OCI-LY1 (cell line): ENCODE measurements around the gene EYA3.

Experiments used
- H2AFZ ChIP-seq: fragments of 200-600 bp; sonication (generic), shearing (Covaris generic); 2 replicates; pipeline ENCODE4 v1.6.0; 2014; ENCODE audit warnings: antibody characterized with exemption, mild to moderate bottlenecking, low read length
- H3F3A ChIP-seq: fragments of 200-600 bp; sonication (generic), shearing (Covaris generic); 2 replicates; pipeline ENCODE4 v1.6.0; 2014; ENCODE audit warnings: mild to moderate bottlenecking, antibody characterized with exemption, low read length, moderate library complexity; ENCODE audit not compliant: insufficient read depth
- H3K27ac ChIP-seq: fragments of 200-600 bp; sonication (generic); 2 replicates; pipeline ENCODE4 v1.5.1; 2014; ENCODE audit warnings: low read length, mixed run types, mild to moderate bottlenecking, low read depth; ENCODE audit not compliant: poor library complexity, severe bottlenecking
- H3K27me3 ChIP-seq: fragments of 200-600 bp; sonication (generic); 2 replicates; pipeline ENCODE4 v1.6.0; 2014; ENCODE audit warnings: antibody characterized with exemption, mild to moderate bottlenecking, low read length, moderate library complexity; ENCODE audit not compliant: insufficient read depth
- H3K36me3 ChIP-seq: fragments of 200-600 bp; sonication (generic); 2 replicates; pipeline ENCODE4 v1.6.1; 2014; ENCODE audit warnings: mild to moderate bottlenecking, antibody characterized with exemption, low read length, moderate library complexity, mixed read lengths; ENCODE audit not compliant: insufficient read depth
- H3K4me1 ChIP-seq: fragments of 200-600 bp; sonication (generic); 2 replicates; pipeline ENCODE4 v1.5.1; 2014; ENCODE audit warnings: mild to moderate bottlenecking, low read length, moderate library complexity; ENCODE audit not compliant: insufficient read depth, severe bottlenecking
- H3K4me2 ChIP-seq: fragments of 200-600 bp; sonication (generic), shearing (Covaris generic); 2 replicates; pipeline ENCODE4 v1.6.1; 2014; ENCODE audit warnings: low read length
- H3K4me3 ChIP-seq: fragments of 200-600 bp; sonication (generic); 2 replicates; pipeline ENCODE4 v1.5.1; 2014; ENCODE audit warnings: low read length, low read depth, mild to moderate bottlenecking, mixed read lengths; ENCODE audit not compliant: poor library complexity, severe bottlenecking
- H3K79me2 ChIP-seq: fragments of 200-600 bp; shearing (Covaris generic); 2 replicates; pipeline ENCODE4 v1.6.1; 2016; ENCODE audit warnings: mixed run types, low read length, mixed read lengths; ENCODE audit not compliant: insufficient read depth
- H3K9ac ChIP-seq: fragments of 200-600 bp; sonication (generic), shearing (Covaris generic); 2 replicates; pipeline ENCODE4 v1.6.1; 2014; ENCODE audit warnings: mild to moderate bottlenecking, low read length, mixed read lengths
- H3K9me2 ChIP-seq: fragments of 200-600 bp; sonication (generic), shearing (Covaris generic); 2 replicates; pipeline ENCODE4 v1.6.1; 2014; ENCODE audit warnings: low read depth, mild to moderate bottlenecking, low read length, mixed read lengths
- H3K9me3 ChIP-seq: fragments of 200-600 bp; shearing (Covaris generic); 2 replicates; pipeline ENCODE4 v1.6.1; 2014; ENCODE audit warnings: low read length, mixed read lengths
- H4K20me1 ChIP-seq: fragments of 200-600 bp; sonication (generic), shearing (Covaris generic); 2 replicates; pipeline ENCODE4 v1.6.0; 2016; ENCODE audit warnings: mild to moderate bottlenecking, low read length; ENCODE audit not compliant: insufficient read depth
- CTCF ChIP-seq: fragments of 200-600 bp; sonication (generic), shearing (Covaris generic); IDR thresholded peaks from 2 replicates; pipeline ENCODE4 v1.5.1; 2017; ENCODE audit warnings: mild to moderate bottlenecking, antibody characterized with exemption, low read length, moderate library complexity, mixed read lengths
- EZH2 ChIP-seq: fragments of 200-600 bp; sonication (generic), shearing (Covaris generic); IDR thresholded peaks from 2 replicates; pipeline ENCODE4 v1.8.0; 2017; ENCODE audit warnings: borderline replicate concordance, mixed run types, mild to moderate bottlenecking, antibody characterized with exemption, low read length, moderate library complexity, mixed read lengths

Gene EYA3

GRCh38 chr1:28039341-28039740, 49.1 kb downstream of the EYA3 start:
- H3K79me2 ChIP-seq, result no peaks in the 10 kb centered on the region
- H3K27ac ChIP-seq, result no peak overlapping the region
- peaks cover 11% of the 10 kb centered on the region for H3K4me1 ChIP-seq
- TF ChIP-seq EZH2 (no peak), CTCF (no peak)
- H3K9me3 ChIP-seq, result no peaks in the 10 kb centered on the region
- no peak overlapping the region for H3K4me2 ChIP-seq
- no peaks in the 10 kb centered on the region for H3K9me2 ChIP-seq
- H4K20me1 ChIP-seq, result no peaks in the 10 kb centered on the region
- no peak overlapping the region for H3K9ac ChIP-seq
- H3K27me3 ChIP-seq, result no peaks in the 10 kb centered on the region
- H2AFZ ChIP-seq, result no peak overlapping the region
- H3K4me3 ChIP-seq, result no peak overlapping the region
- H3K36me3 ChIP-seq, result peaks cover 50% of the 10 kb centered on the region; the same call in 1 of the 2 replicates
- H3F3A ChIP-seq, result no peaks in the 10 kb centered on the region

DNA sequence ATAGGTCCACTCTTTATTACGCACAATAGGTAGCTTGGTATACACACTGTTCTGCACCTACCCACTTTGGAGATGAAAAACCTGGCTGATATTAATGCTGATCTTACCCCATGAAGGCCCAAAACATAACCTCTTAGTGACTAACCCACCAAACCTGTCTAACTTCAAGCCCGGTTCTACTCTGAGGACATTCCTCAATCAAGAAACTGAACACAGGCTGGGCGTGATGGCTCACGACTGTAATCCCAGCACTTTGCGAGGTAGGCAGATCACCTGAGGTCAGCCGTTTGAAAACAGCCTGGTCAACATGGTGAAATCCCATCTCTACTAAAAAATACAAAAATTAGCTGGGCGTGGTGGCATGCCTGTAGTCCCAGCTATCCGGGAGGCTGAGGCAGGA, 50.5 kb downstream of the EYA3 start:
- H3K9me2 ChIP-seq, result no peaks in the 10 kb centered on the region
- TF ChIP-seq EZH2 (no peak), CTCF (no peak)
- H3K4me3 ChIP-seq, result no peak overlapping the region
- no peaks in the 10 kb centered on the region for H3F3A ChIP-seq
- H3K4me1 ChIP-seq, result peaks cover 11% of the 10 kb centered on the region
- no peaks in the 10 kb centered on the region for H3K9me3 ChIP-seq
- H4K20me1 ChIP-seq, result no peaks in the 10 kb centered on the region
- H3K4me2 ChIP-seq, result no peak overlapping the region
- no peak overlapping the region for H3K27ac ChIP-seq
- no peak overlapping the region for H2AFZ ChIP-seq
- H3K36me3 ChIP-seq, result peaks cover 51% of the 10 kb centered on the region; the same call in 1 of the 2 replicates
- no peak overlapping the region for H3K9ac ChIP-seq
- no peaks in the 10 kb centered on the region for H3K79me2 ChIP-seq
- no peaks in the 10 kb centered on the region for H3K27me3 ChIP-seq

- no peak overlapping the region for H3K4me3 ChIP-seq
- H3F3A ChIP-seq, result no peaks in the 10 kb centered on the region
- no peaks in the 10 kb centered on the region for H4K20me1 ChIP-seq
- H3K4me2 ChIP-seq, result no peak overlapping the region
- H3K9me2 ChIP-seq, result no peaks in the 10 kb centered on the region
- H3K27ac ChIP-seq, result no peak overlapping the region
- H2AFZ ChIP-seq, result no peak overlapping the region
- peaks cover 11% of the 10 kb centered on the region for H3K4me1 ChIP-seq
- H3K36me3 ChIP-seq, result peaks cover 48% of the 10 kb centered on the region; the same call in 1 of the 2 replicates
- TF ChIP-seq CTCF (no peak), EZH2 (no peak)
- H3K9ac ChIP-seq, result no peak overlapping the region
- no peaks in the 10 kb centered on the region for H3K9me3 ChIP-seq
- no peaks in the 10 kb centered on the region for H3K27me3 ChIP-seq
- no peaks in the 10 kb centered on the region for H3K79me2 ChIP-seq
Observed at GRCh38 chr1:28037206-28037605, 51.2 kb downstream of the EYA3 start.
